Transverse colon (tissue), 4 donors: ENCODE measurements around the gene DOCK10. TPM values are rescaled to one million over a fixed set of nuclear protein-coding genes. Genes with fewer than 3 reads are reported as not detected.

Experiments used
- DNase-seq: peaks from one replicate; pipeline ENCODE4 v3.0.0-alpha.2; 2019
- H3K27ac ChIP-seq, 4 donors: fragments of 200-600 bp; sonication (generic); 2 replicates each; pipeline ENCODE4 v1.5.1; 2016 to 2018; ENCODE audit warnings: inconsistent platforms in 4 of 4
- H3K27me3 ChIP-seq: fragments of 200-600 bp; sonication (generic); 2 replicates; pipeline ENCODE4 v1.5.1; 2017; ENCODE audit warnings: inconsistent platforms
- H3K36me3 ChIP-seq, 4 donors: fragments of 200-600 bp; sonication (generic); 2 replicates each; pipeline ENCODE4 v1.5.1; 2017 to 2019; ENCODE audit warnings: inconsistent platforms in 4 of 4
- H3K4me1 ChIP-seq, 4 donors: fragments of 200-600 bp; sonication (generic); 2 replicates each; pipeline ENCODE4 v1.5.1; 2017 to 2020; ENCODE audit warnings: inconsistent platforms in 4 of 4
- H3K4me3 ChIP-seq, 4 donors: fragments of 200-600 bp; sonication (generic); 1 replicate in 1 of 4; 2 replicates in 3 of 4; pipeline versions ENCODE4 v1.5.1 to v1.6.1; 2017 to 2019; ENCODE audit warnings: inconsistent platforms in 4 of 4
- H3K9me3 ChIP-seq, 2 donors: fragments of 200-600 bp; sonication (generic); 2 replicates each; pipeline ENCODE4 v1.5.1; 2017 to 2019; ENCODE audit warnings: inconsistent platforms in 2 of 2
- CTCF ChIP-seq, 5 experiments: fragments of 200-600 bp in 3 of 5; fragments of 450-650 bp in 2 of 5; sonication (generic) in 3 of 5; IDR thresholded peaks; 1 replicate in 2 of 5; 2 replicates in 3 of 5; pipeline ENCODE4 v1.5.1; 2016 to 2017; ENCODE audit warnings: antibody characterized with exemption in 5 of 5, inconsistent platforms in 3 of 5, mild to moderate bottlenecking in 2 of 5, moderate library complexity in 1 of 5
- EP300 ChIP-seq: sonication (generic); formaldehyde crosslinking; IDR thresholded peaks from one replicate; pipeline ENCODE4 v1.6.1; 2017; ENCODE audit warnings: antibody characterized with exemption, low read depth
- POLR2A ChIP-seq: fragments of 450-650 bp; IDR thresholded peaks from one replicate; pipeline ENCODE4 v1.6.1; 2016; ENCODE audit warnings: antibody characterized with exemption, mild to moderate bottlenecking, moderate library complexity
- POLR2AphosphoS5 ChIP-seq, 3 donors: sonication (generic); formaldehyde crosslinking; IDR thresholded peaks; one replicate each; pipeline ENCODE4 v1.6.1; 2016; ENCODE audit warnings: antibody characterized with exemption in 3 of 3
- WGBS, 2 donors: methylation state at CpG; one replicate each; pipeline ENCODE4 v1.1.5; 2018; ENCODE audit warnings: low coverage in 1 of 2; 5-methylcytosine and 5-hydroxymethylcytosine counted together
- in situ Hi-C, 4 donors: fragments of 200-750 bp; cut with MboI; loops; one replicate each; pipeline versions ENCODE4 v1.15.0 to v1.15.1; 2017; ENCODE audit warnings: low sequenced_read_pairs in 3 of 4, low pct_ligation_motif_present in 1 of 4, low pct_unique_long_range_greater_than_20kb in 1 of 4
- intact Hi-C: fragments of 100-400 bp; cut with DNase I; formaldehyde crosslinking; loops from one replicate; pipeline ENCODE4 v1.15.1; 2023; ENCODE audit warnings: low total_unique reads
- total RNA-seq, 4 donors: library from RNA; depleted of rRNA; stranded (reverse); fragments of >200 nt; gene quantifications; one replicate each; pipeline ENCODE4 v1.1.0, GENCODE V29; 2016

Gene DOCK10
- total RNA-seq, 4 donors from 2014 or later = 5.2 to 64.7 (median 14.5) TPM

GRCh38 chr2:224798180-224798579 lies 244.1 kb downstream of the DOCK10 start:
- intact Hi-C loops = no loop called here
- H3K27ac ChIP-seq = no peak overlapping the region
- no peak for DNase-seq
- no peaks in the 10 kb centered on the region for H3K4me1 ChIP-seq
- TF ChIP-seq POLR2AphosphoS5 (IDR thresholded peaks at IDR 0.05) (no peak), EP300 (no peak)
- in situ Hi-C loops = loop anchor here in 1 of 4 donors (10.0 kb wide), 1 partner anchor 207 kb away; no protein-coding TSS in a partner anchor
- H3K27me3 ChIP-seq = no peaks in the 10 kb centered on the region
- 94 to 98% methylated on average over 2 of the region's 2 CpGs for WGBS, 2 donors
- no peaks in the 10 kb centered on the region for H3K9me3 ChIP-seq
- H3K4me3 ChIP-seq = no peak overlapping the region
- peaks cover 0 to 7% (median 3%) of the 10 kb centered on the region in 4 donors for H3K36me3 ChIP-seq

GRCh38 chr2:224796695-224797305 lies 245.5 kb downstream of the DOCK10 start:
- TF ChIP-seq CTCF (IDR thresholded peaks at IDR 0.05) (no peak), POLR2A (no peak), POLR2AphosphoS5 (IDR thresholded peaks at IDR 0.05) (no peak), EP300 (no peak)
- in situ Hi-C loops (loop anchor here in 1 of 4 donors (10.0 kb wide), 1 partner anchor 208 kb away; no protein-coding TSS in a partner anchor), intact Hi-C loops (no loop called here)
- Histone ChIP-seq H3K27ac (no peak overlapping the region), H3K4me1 (no peaks in the 10 kb centered on the region), H3K36me3 (peaks cover 0 to 7% (median 2%) of the 10 kb centered on the region in 4 donors), H3K27me3 (no peaks in the 10 kb centered on the region), H3K9me3 (no peaks in the 10 kb centered on the region), H3K4me3 (no peak overlapping the region)
- DNase-seq = no peak
- WGBS, 2 donors = 78 to 82% methylated on average over 7 to 8 of the region's 8 CpGs

- Histone ChIP-seq H3K27ac (no peak overlapping the region), H3K27me3 (no peaks in the 10 kb centered on the region), H3K36me3 (peaks cover 0 to 7% (median 0%) of the 10 kb centered on the region in 4 donors), H3K4me3 (no peak overlapping the region), H3K9me3 (no peaks in the 10 kb centered on the region), H3K4me1 (no peaks in the 10 kb centered on the region)
- in situ Hi-C loops (loop anchor here in 1 of 4 donors (10.0 kb wide), 1 partner anchor 211 kb away; no protein-coding TSS in a partner anchor), intact Hi-C loops (no loop called here)
- DNase-seq = no peak
- WGBS, 2 donors = 56 to 57% methylated on average over 2 to 3 of the region's 3 CpGs
- no peak for TF ChIP-seq CTCF (IDR thresholded peaks at IDR 0.05)
- TF ChIP-seq EP300 = no peak
- no peak for TF ChIP-seq POLR2AphosphoS5 (IDR thresholded peaks at IDR 0.05)
- TF ChIP-seq POLR2A = no peak
These were observed 248.3 kb downstream of the DOCK10 start for GRCh38 chr2:224793946-224794345.

GRCh38 chr2:224786848-224787247 lies 255.4 kb downstream of the DOCK10 start:
- Histone ChIP-seq H3K9me3 (no peaks in the 10 kb centered on the region), H3K4me1 (no peaks in the 10 kb centered on the region), H3K4me3 (no peak overlapping the region), H3K27ac (no peak overlapping the region), H3K36me3 (no peaks in the 10 kb centered on the region), H3K27me3 (no peaks in the 10 kb centered on the region)
- DNase-seq = no peak
- intact Hi-C loops = no loop called here
- TF ChIP-seq EP300 (no peak), CTCF (IDR thresholded peaks at IDR 0.05) (no peak), POLR2AphosphoS5 (IDR thresholded peaks at IDR 0.05) (no peak)
- in situ Hi-C loops = no loop called here
- 70 to 93% methylated on average over 7 of the region's 7 CpGs for WGBS, 2 donors

- intact Hi-C loops = no loop called here
- Histone ChIP-seq H3K27me3 (no peaks in the 10 kb centered on the region), H3K9me3 (no peaks in the 10 kb centered on the region), H3K36me3 (no peaks in the 10 kb centered on the region), H3K4me1 (peaks cover 0 to 16% (median 6%) of the 10 kb centered on the region in 4 donors), H3K27ac (no peak overlapping the region), H3K4me3 (no peak overlapping the region)
- no peak for DNase-seq
- no peak for TF ChIP-seq POLR2AphosphoS5 (IDR thresholded peaks at IDR 0.05)
- in situ Hi-C loops = loop anchor here in 1 of 4 donors (5.0 kb wide), 1 partner anchor 424 kb away; no protein-coding TSS in a partner anchor
These were observed 260.9 kb downstream of the DOCK10 start for GRCh38 chr2:224781400-224781799.
